HuH-7.5 (cell line): Measurements from ENCODE around the gene TRMT61A.
"Not testable (repeated sequence)": the region's sequence is repeated elsewhere in the genome, so short reads cannot be mapped to it uniquely, and the experiment has no call there.

Experiments
- DNase-seq: peaks from one replicate; pipeline ENCODE4 v3.0.0; 2011; ENCODE audit warnings: low spot score

Gene TRMT61A

GRCh38 chr14:103522649-103523574 lies 6.1 kb upstream of the TRMT61A start, which contains the start of gene CKB:
CKB (minus strand) TSS chr14:103522830; CDS start chr14:103522493, 337 bp downstream.
- DNase-seq, result peak; percentile 91

GRCh38 chr14:103523575-103523954 lies 5.4 kb upstream of the TRMT61A start:
- DNase-seq, result no peak

- no peak for DNase-seq
These were observed 4.7 kb upstream of the TRMT61A start for GRCh38 chr14:103524002-103524935.

- DNase-seq, result not testable (repeated sequence)
These were observed 3.4 kb upstream of the TRMT61A start for GRCh38 chr14:103525430-103526246.

- DNase-seq, result no peak
These were observed 2.6 kb upstream of the TRMT61A start for GRCh38 chr14:103526247-103526913.

- DNase-seq, result no peak
These were observed 2.1 kb upstream of the TRMT61A start for GRCh38 chr14:103526914-103527248.

GRCh38 chr14:103527408-103528145 lies 1.4 kb upstream of the TRMT61A start:
- no peak for DNase-seq

- peak; percentile 63 for DNase-seq
These were observed 830 bp upstream of the TRMT61A start for GRCh38 chr14:103528146-103528586.

GRCh38 chr14:103529383-103530365 lies 678 bp downstream of the TRMT61A start:
- no peak for DNase-seq

- DNase-seq, result no peak
These were observed 1.4 kb downstream of the TRMT61A start for GRCh38 chr14:103530390-103530789.

GRCh38 chr14:103530831-103531230 lies 1.8 kb downstream of the TRMT61A start:
- DNase-seq, result no peak

- no peak for DNase-seq
These were observed 2.6 kb downstream of the TRMT61A start for GRCh38 chr14:103531421-103532215.

GRCh38 chr14:103532216-103533136 lies 3.5 kb downstream of the TRMT61A start:
- no peak for DNase-seq

GRCh38 chr14:103533137-103533998 lies 4.4 kb downstream of the TRMT61A start:
- no peak for DNase-seq

- DNase-seq, result no peak
These were observed 5.1 kb downstream of the TRMT61A start for GRCh38 chr14:103533999-103534575.

- DNase-seq, result no peak
These were observed 5.6 kb downstream of the TRMT61A start for GRCh38 chr14:103534576-103535061.
